ENCODE data around the gene ZNF668.

DNA sequence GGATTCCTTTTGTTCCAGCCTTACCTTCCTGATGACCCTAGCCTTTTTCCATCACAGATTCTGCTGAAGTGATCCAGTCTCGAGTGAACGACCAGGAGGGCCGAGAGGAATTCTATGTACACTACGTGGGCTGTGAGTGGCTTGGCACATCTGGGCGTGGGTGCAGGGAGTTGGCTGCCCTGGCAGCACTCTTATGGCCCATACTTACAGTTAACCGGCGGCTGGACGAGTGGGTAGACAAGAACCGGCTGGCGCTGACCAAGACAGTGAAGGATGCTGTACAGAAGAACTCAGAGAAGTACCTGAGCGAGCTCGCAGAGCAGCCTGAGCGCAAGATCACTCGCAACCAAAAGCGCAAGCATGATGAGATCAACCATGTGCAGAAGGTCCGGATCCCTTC is 46.1 kb upstream of the ZNF668 start:
- TF ChIP-seq, protein P1, sequence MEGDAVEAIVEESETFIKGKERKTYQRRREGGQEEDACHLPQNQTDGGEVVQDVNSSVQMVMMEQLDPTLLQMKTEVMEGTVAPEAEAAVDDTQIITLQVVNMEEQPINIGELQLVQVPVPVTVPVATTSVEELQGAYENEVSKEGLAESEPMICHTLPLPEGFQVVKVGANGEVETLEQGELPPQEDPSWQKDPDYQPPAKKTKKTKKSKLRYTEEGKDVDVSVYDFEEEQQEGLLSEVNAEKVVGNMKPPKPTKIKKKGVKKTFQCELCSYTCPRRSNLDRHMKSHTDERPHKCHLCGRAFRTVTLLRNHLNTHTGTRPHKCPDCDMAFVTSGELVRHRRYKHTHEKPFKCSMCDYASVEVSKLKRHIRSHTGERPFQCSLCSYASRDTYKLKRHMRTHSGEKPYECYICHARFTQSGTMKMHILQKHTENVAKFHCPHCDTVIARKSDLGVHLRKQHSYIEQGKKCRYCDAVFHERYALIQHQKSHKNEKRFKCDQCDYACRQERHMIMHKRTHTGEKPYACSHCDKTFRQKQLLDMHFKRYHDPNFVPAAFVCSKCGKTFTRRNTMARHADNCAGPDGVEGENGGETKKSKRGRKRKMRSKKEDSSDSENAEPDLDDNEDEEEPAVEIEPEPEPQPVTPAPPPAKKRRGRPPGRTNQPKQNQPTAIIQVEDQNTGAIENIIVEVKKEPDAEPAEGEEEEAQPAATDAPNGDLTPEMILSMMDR (IDR thresholded peaks at IDR 0.05), result no peak
- no peak for TF ChIP-seq EZH2 (IDR thresholded peaks at IDR 0.05; ENCODE audit: borderline replicate concordance, insufficient read depth, low read depth, low read length, poor library complexity, severe bottlenecking)
